ENCODE measurements around the gene UBE2G2.

The UBE2G2 gene

DNA sequence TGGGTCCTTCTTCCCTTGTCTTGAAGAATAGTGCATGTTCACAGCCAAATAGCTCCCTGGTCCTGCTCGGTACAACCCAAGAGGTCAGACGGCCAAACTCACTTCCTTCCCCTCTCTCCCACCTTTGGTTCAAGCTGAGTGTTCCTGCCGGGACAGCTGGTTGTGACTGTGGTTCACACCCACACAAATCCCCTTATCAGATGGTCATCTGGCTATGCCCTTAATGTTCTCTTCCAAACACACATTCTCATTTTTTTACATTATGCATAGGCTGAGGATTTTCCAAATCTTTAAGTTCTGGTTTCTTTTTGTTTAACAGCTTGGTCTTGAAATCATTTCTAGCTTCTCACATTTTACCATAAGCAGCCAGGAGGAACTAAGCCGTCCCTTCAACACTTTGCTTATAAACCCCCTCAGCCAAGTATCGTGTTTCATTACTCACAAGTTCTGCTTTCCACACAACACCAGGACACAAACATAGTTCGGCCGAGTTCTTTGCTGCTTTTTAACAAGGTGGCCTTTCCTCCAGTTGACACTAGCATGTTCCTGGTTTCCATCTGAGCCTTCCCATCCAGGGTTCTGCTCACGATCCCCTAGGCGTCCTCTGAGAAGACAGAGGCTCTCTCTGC lies 70.6 kb downstream of the UBE2G2 start:
- Histone ChIP-seq H3K36me3 (ENCODE audit: control insufficient read depth in 2 of 2, insufficient read depth in 2 of 2, low read length in 2 of 2) (no peaks in the 10 kb centered on the region), H3K27ac (ENCODE audit: low read depth in 2 of 2, low read length in 2 of 2) (no peak overlapping the region), H3K4me1 (ENCODE audit: control insufficient read depth in 2 of 2, insufficient read depth in 2 of 2, low read length in 2 of 2) (no peaks in the 10 kb centered on the region), H3K4me3 (ENCODE audit: low read length in 2 of 2) (no peak overlapping the region), H3K27me3 (ENCODE audit: control insufficient read depth in 2 of 2, insufficient read depth in 2 of 2, low read length in 2 of 2) (no peaks in the 10 kb centered on the region), H3K9me3 (ENCODE audit: control insufficient read depth in 2 of 2, low read length in 2 of 2) (no peaks in the 10 kb centered on the region), H3K9ac (ENCODE audit: low read depth in 1 of 2, low read length in 2 of 2) (no peak overlapping the region)

DNA sequence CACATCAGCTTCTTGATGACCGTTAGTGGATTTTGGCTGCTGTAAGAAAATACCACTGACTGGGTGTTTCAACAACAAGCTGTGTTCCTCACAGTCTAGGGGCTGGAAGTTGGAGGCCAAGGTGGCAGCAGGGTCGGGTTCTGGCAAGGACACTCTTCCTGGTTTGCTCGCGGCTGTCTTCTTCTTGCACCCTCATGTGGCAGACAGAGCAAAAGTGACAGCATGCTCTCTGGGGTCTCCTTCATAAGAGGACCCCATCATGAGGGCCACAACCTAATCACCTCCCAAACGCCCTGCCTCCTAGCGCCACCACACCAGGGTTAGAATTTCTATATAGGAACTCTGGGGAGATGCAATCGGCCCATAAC lies 71.6 kb downstream of the UBE2G2 start:
- Histone ChIP-seq H3K27ac (ENCODE audit: low read depth in 2 of 2, low read length in 2 of 2) (no peak overlapping the region), H3K9me3 (ENCODE audit: control insufficient read depth in 2 of 2, low read length in 2 of 2) (no peaks in the 10 kb centered on the region), H3K9ac (ENCODE audit: low read depth in 1 of 2, low read length in 2 of 2) (no peak overlapping the region), H3K4me3 (ENCODE audit: low read length in 2 of 2) (no peak overlapping the region), H3K4me1 (ENCODE audit: control insufficient read depth in 2 of 2, insufficient read depth in 2 of 2, low read length in 2 of 2) (no peaks in the 10 kb centered on the region), H3K27me3 (ENCODE audit: control insufficient read depth in 2 of 2, insufficient read depth in 2 of 2, low read length in 2 of 2) (peaks cover 0 to 3% of the 10 kb centered on the region in 2 donors), H3K36me3 (ENCODE audit: control insufficient read depth in 2 of 2, insufficient read depth in 2 of 2, low read length in 2 of 2) (no peaks in the 10 kb centered on the region)

DNA sequence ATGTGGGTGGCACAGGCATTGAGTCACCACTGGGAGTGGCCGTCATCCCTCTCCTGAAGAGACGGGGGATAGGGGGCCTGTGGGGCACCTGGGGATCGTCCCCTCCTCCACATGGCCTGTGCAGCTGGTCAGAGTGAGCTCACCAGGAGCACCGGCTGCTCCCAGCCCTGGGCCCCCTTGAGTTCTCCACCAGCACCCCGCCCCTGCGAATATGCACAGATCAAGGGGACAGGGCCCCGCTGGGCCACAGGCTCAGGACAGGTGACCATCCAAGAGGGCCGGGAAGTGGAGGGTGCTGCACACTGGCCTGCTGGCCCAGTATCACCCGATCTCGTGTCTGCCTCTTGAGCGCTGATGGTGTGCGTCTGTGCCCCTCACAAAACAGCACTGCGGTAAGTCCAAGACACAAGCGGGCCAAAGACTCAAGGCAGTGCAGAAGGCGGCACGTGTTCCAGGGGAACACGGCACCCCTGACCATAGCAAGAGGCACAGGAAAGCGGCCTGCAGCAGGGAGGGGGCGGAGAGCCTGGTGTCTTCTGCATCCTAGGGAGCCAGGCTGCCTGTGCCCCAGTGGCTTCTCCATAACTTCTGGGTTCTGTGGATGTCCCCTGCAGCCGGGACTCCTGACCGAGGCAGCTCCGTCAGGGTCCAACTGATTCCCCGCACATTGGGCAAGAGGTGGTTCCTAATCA lies 72.1 kb downstream of the UBE2G2 start:
- H3K27me3 ChIP-seq (ENCODE audit: control insufficient read depth in 2 of 2, insufficient read depth in 2 of 2, low read length in 2 of 2) = peaks cover 0 to 3% of the 10 kb centered on the region in 2 donors
- H3K4me3 ChIP-seq (ENCODE audit: low read length in 2 of 2) = no peak overlapping the region
- no peaks in the 10 kb centered on the region for H3K9me3 ChIP-seq (ENCODE audit: control insufficient read depth in 2 of 2, low read length in 2 of 2)
- no peak overlapping the region for H3K27ac ChIP-seq (ENCODE audit: low read depth in 2 of 2, low read length in 2 of 2)
- no peaks in the 10 kb centered on the region for H3K4me1 ChIP-seq (ENCODE audit: control insufficient read depth in 2 of 2, insufficient read depth in 2 of 2, low read length in 2 of 2)
- H3K36me3 ChIP-seq (ENCODE audit: control insufficient read depth in 2 of 2, insufficient read depth in 2 of 2, low read length in 2 of 2) = no peaks in the 10 kb centered on the region
- H3K9ac ChIP-seq (ENCODE audit: low read depth in 1 of 2, low read length in 2 of 2) = no peak overlapping the region

DNA sequence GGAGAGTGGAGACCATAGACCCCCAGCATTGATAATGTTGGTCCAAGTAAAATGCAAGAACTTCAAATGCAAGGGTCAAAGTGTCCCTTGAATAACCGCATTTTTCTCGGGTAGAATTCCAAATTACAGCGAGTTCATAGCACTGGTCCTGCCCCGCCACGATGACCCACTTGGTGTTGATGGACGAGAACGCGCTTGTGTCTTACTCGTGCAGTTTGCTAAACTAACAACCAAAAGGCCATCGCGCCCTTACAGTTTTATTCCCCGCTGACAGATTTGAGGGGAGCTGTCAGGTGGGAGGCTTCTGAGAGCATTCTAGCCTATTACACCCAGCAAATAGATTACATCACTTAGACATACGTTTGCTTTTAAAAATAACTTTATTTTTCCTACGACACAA lies 72.9 kb downstream of the UBE2G2 start:
- Histone ChIP-seq H3K4me1 (ENCODE audit: control insufficient read depth in 2 of 2, insufficient read depth in 2 of 2, low read length in 2 of 2) (no peaks in the 10 kb centered on the region), H3K9me3 (ENCODE audit: control insufficient read depth in 2 of 2, low read length in 2 of 2) (no peaks in the 10 kb centered on the region), H3K9ac (ENCODE audit: low read depth in 1 of 2, low read length in 2 of 2) (no peak overlapping the region), H3K27ac (ENCODE audit: low read depth in 2 of 2, low read length in 2 of 2) (no peak overlapping the region), H3K27me3 (ENCODE audit: control insufficient read depth in 2 of 2, insufficient read depth in 2 of 2, low read length in 2 of 2) (peaks cover 4 to 9% of the 10 kb centered on the region in 2 donors), H3K4me3 (ENCODE audit: low read length in 2 of 2) (no peak overlapping the region), H3K36me3 (ENCODE audit: control insufficient read depth in 2 of 2, insufficient read depth in 2 of 2, low read length in 2 of 2) (no peaks in the 10 kb centered on the region)

DNA sequence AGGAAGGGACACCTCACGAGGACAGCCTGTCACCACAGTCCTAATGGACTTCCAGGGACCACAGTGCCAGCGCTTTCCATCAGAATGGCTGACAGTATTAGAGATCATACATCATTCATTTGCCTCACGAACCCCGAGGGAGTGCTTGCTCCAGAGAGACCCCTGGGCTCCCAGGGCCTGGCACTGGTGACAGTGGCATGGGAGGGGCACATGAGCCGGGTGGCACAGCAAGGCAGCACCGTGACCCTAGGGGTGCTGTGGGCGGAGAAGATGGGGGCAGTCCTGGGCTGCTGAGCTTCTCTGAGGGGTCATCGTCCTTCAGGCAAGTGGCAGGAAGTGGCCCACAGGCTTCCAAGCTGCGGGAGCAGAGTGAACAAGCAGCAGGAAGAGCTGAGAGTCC lies 73.9 kb downstream of the UBE2G2 start:
- Histone ChIP-seq H3K4me1 (ENCODE audit: control insufficient read depth in 2 of 2, insufficient read depth in 2 of 2, low read length in 2 of 2) (no peaks in the 10 kb centered on the region), H3K4me3 (ENCODE audit: low read length in 2 of 2) (no peak overlapping the region), H3K9ac (ENCODE audit: low read depth in 1 of 2, low read length in 2 of 2) (no peak overlapping the region), H3K9me3 (ENCODE audit: control insufficient read depth in 2 of 2, low read length in 2 of 2) (no peaks in the 10 kb centered on the region), H3K27me3 (ENCODE audit: control insufficient read depth in 2 of 2, insufficient read depth in 2 of 2, low read length in 2 of 2) (peaks cover 14 to 19% of the 10 kb centered on the region in 2 donors), H3K36me3 (ENCODE audit: control insufficient read depth in 2 of 2, insufficient read depth in 2 of 2, low read length in 2 of 2) (no peaks in the 10 kb centered on the region), H3K27ac (ENCODE audit: low read depth in 2 of 2, low read length in 2 of 2) (no peak overlapping the region)

DNA sequence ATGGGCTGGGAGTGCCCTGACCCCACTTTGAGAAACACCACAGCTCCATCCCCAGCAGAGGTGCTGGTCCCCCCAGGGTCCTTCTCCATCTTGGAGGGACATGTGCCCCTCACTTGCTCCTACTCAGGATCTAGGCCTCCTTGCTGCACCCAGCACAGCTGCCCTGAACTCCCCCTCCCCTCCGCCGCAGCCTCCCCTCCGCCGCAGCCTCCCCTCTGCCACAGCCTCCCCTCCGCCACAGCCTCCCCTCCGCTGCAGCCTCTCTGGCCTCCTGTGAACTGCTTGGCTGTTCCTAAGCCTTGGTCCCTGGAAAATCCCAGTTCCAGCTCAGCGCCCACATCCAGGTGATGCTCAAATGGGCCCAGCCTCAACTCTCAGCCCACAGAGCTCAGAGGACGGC lies 74.3 kb downstream of the UBE2G2 start:
- no peaks in the 10 kb centered on the region for H3K9me3 ChIP-seq (ENCODE audit: control insufficient read depth in 2 of 2, low read length in 2 of 2)
- H3K9ac ChIP-seq (ENCODE audit: low read depth in 1 of 2, low read length in 2 of 2) = no peak overlapping the region
- peaks cover 14 to 22% of the 10 kb centered on the region in 2 donors for H3K27me3 ChIP-seq (ENCODE audit: control insufficient read depth in 2 of 2, insufficient read depth in 2 of 2, low read length in 2 of 2)
- no peak overlapping the region for H3K4me3 ChIP-seq (ENCODE audit: low read length in 2 of 2)
- H3K4me1 ChIP-seq (ENCODE audit: control insufficient read depth in 2 of 2, insufficient read depth in 2 of 2, low read length in 2 of 2) = no peaks in the 10 kb centered on the region
- H3K27ac ChIP-seq (ENCODE audit: low read depth in 2 of 2, low read length in 2 of 2) = no peak overlapping the region
- no peaks in the 10 kb centered on the region for H3K36me3 ChIP-seq (ENCODE audit: control insufficient read depth in 2 of 2, insufficient read depth in 2 of 2, low read length in 2 of 2)

GRCh38 chr21:44726826-44727225 lies 74.8 kb downstream of the UBE2G2 start:
- H3K4me3 ChIP-seq (ENCODE audit: low read length in 2 of 2) = no peak overlapping the region
- no peak overlapping the region for H3K9ac ChIP-seq (ENCODE audit: low read depth in 1 of 2, low read length in 2 of 2)
- peaks cover 14 to 22% of the 10 kb centered on the region in 2 donors for H3K27me3 ChIP-seq (ENCODE audit: control insufficient read depth in 2 of 2, insufficient read depth in 2 of 2, low read length in 2 of 2)
- H3K4me1 ChIP-seq (ENCODE audit: control insufficient read depth in 2 of 2, insufficient read depth in 2 of 2, low read length in 2 of 2) = no peaks in the 10 kb centered on the region
- H3K36me3 ChIP-seq (ENCODE audit: control insufficient read depth in 2 of 2, insufficient read depth in 2 of 2, low read length in 2 of 2) = no peaks in the 10 kb centered on the region
- H3K27ac ChIP-seq (ENCODE audit: low read depth in 2 of 2, low read length in 2 of 2) = no peak overlapping the region
- no peaks in the 10 kb centered on the region for H3K9me3 ChIP-seq (ENCODE audit: control insufficient read depth in 2 of 2, low read length in 2 of 2)

DNA sequence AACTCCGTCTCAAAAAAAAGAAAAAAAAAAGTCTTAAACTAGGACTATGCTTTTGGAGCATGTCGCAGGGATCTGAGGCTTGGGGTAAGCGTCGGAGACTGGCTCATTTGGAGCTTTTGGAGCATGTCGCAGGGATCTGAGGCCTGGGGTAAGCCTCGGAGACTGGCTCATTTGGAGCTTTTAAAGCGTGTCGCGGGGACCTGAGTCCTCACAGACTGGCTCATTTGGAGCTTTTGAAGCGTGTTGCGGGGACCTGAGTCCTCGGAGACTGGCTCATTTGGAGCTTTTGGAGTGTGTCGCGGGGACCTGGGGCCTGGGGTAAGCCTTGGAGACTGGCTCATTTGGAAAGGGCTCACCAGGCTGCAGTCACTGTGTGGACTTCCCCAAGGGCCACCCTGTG lies 76.7 kb downstream of the UBE2G2 start:
- Histone ChIP-seq H3K9me3 (ENCODE audit: control insufficient read depth in 2 of 2, low read length in 2 of 2) (no peaks in the 10 kb centered on the region), H3K27ac (ENCODE audit: low read depth in 2 of 2, low read length in 2 of 2) (no peak overlapping the region), H3K36me3 (ENCODE audit: control insufficient read depth in 2 of 2, insufficient read depth in 2 of 2, low read length in 2 of 2) (no peaks in the 10 kb centered on the region), H3K4me3 (ENCODE audit: low read length in 2 of 2) (no peak overlapping the region), H3K4me1 (ENCODE audit: control insufficient read depth in 2 of 2, insufficient read depth in 2 of 2, low read length in 2 of 2) (no peaks in the 10 kb centered on the region), H3K27me3 (ENCODE audit: control insufficient read depth in 2 of 2, insufficient read depth in 2 of 2, low read length in 2 of 2) (peaks cover 14 to 22% of the 10 kb centered on the region in 2 donors), H3K9ac (ENCODE audit: low read depth in 1 of 2, low read length in 2 of 2) (no peak overlapping the region)

GRCh38 chr21:44724196-44724595 lies 77.4 kb downstream of the UBE2G2 start:
- H3K9ac ChIP-seq (ENCODE audit: low read depth in 1 of 2, low read length in 2 of 2) = no peak overlapping the region
- H3K36me3 ChIP-seq (ENCODE audit: control insufficient read depth in 2 of 2, insufficient read depth in 2 of 2, low read length in 2 of 2) = no peaks in the 10 kb centered on the region
- no peaks in the 10 kb centered on the region for H3K9me3 ChIP-seq (ENCODE audit: control insufficient read depth in 2 of 2, low read length in 2 of 2)
- H3K4me3 ChIP-seq (ENCODE audit: low read length in 2 of 2) = no peak overlapping the region
- peaks cover 14 to 22% of the 10 kb centered on the region in 2 donors for H3K27me3 ChIP-seq (ENCODE audit: control insufficient read depth in 2 of 2, insufficient read depth in 2 of 2, low read length in 2 of 2)
- no peak overlapping the region for H3K27ac ChIP-seq (ENCODE audit: low read depth in 2 of 2, low read length in 2 of 2)
- no peaks in the 10 kb centered on the region for H3K4me1 ChIP-seq (ENCODE audit: control insufficient read depth in 2 of 2, insufficient read depth in 2 of 2, low read length in 2 of 2)

- H3K4me3 ChIP-seq (ENCODE audit: low read length in 2 of 2) = no peak overlapping the region
- H3K4me1 ChIP-seq (ENCODE audit: control insufficient read depth in 2 of 2, insufficient read depth in 2 of 2, low read length in 2 of 2) = no peaks in the 10 kb centered on the region
- peaks cover 21 to 26% of the 10 kb centered on the region in 2 donors for H3K27me3 ChIP-seq (ENCODE audit: control insufficient read depth in 2 of 2, insufficient read depth in 2 of 2, low read length in 2 of 2)
- H3K36me3 ChIP-seq (ENCODE audit: control insufficient read depth in 2 of 2, insufficient read depth in 2 of 2, low read length in 2 of 2) = no peaks in the 10 kb centered on the region
- H3K27ac ChIP-seq (ENCODE audit: low read depth in 2 of 2, low read length in 2 of 2) = no peak overlapping the region
- H3K9me3 ChIP-seq (ENCODE audit: control insufficient read depth in 2 of 2, low read length in 2 of 2) = no peaks in the 10 kb centered on the region
- H3K9ac ChIP-seq (ENCODE audit: low read depth in 1 of 2, low read length in 2 of 2) = no peak overlapping the region
Observed at GRCh38 chr21:44723177-44724131, 78.2 kb downstream of the UBE2G2 start.

Data from mucosa of rectum (tissue), 2 donors.